ENCODE data around the gene BUB3. TPM values are rescaled to one million over a fixed set of nuclear protein-coding genes. Genes with fewer than 3 reads are reported as not detected.

Gene BUB3
- total RNA-seq, 1 donor, result 107 TPM

DNA sequence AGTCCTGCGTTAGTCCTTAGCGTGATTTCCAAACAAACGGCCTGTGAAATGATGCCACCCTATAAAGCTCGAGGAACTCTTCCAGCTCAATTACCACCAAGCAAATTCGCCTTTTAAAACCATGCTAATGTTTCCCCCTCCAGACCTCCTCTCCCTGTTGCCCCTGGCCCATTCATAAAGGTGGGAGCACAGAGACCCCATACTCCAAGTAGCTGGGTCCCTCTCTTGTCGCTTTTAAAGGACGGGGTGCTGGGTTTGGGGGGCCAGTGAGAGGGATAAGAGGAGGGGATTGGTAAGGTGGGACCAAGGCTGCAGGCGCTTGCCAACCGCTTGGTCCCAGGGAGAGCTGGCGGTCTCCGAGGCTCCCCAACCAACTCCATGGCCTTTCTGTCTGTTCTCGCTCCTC lies 5.0 kb upstream of the BUB3 start:
- Histone ChIP-seq H3K27ac (ENCODE audit: low read depth, low read length) (no peak overlapping the region), H2AFZ (ENCODE audit: low read length) (no peak overlapping the region), H3K36me3 (ENCODE audit: insufficient read depth, low read length) (no peaks in the 10 kb centered on the region), H3K9me3 (ENCODE audit: low read depth, low read length) (no peaks in the 10 kb centered on the region), H3K27me3 (ENCODE audit: insufficient read depth, low read length) (peaks cover 87% of the 10 kb centered on the region), H4K20me1 (ENCODE audit: insufficient read depth, low read length) (no peaks in the 10 kb centered on the region), H3K4me2 (ENCODE audit: insufficient read depth, low read length) (peak overlapping the region; percentile 60), H3K79me2 (ENCODE audit: insufficient read depth, low read length) (peaks cover under 1% of the 10 kb centered on the region), H3K4me1 (ENCODE audit: insufficient read depth, low read length) (no peaks in the 10 kb centered on the region), H3K4me3 (ENCODE audit: insufficient read depth, low read length) (no peak overlapping the region)
- no peak for DNase-seq (ENCODE audit: insufficient read length, low spot score, missing footprints)
- TF ChIP-seq, protein P1, sequence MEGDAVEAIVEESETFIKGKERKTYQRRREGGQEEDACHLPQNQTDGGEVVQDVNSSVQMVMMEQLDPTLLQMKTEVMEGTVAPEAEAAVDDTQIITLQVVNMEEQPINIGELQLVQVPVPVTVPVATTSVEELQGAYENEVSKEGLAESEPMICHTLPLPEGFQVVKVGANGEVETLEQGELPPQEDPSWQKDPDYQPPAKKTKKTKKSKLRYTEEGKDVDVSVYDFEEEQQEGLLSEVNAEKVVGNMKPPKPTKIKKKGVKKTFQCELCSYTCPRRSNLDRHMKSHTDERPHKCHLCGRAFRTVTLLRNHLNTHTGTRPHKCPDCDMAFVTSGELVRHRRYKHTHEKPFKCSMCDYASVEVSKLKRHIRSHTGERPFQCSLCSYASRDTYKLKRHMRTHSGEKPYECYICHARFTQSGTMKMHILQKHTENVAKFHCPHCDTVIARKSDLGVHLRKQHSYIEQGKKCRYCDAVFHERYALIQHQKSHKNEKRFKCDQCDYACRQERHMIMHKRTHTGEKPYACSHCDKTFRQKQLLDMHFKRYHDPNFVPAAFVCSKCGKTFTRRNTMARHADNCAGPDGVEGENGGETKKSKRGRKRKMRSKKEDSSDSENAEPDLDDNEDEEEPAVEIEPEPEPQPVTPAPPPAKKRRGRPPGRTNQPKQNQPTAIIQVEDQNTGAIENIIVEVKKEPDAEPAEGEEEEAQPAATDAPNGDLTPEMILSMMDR (IDR thresholded peaks at IDR 0.05; ENCODE audit: extremely low read depth, low read depth, low read length), result no peak

DNA sequence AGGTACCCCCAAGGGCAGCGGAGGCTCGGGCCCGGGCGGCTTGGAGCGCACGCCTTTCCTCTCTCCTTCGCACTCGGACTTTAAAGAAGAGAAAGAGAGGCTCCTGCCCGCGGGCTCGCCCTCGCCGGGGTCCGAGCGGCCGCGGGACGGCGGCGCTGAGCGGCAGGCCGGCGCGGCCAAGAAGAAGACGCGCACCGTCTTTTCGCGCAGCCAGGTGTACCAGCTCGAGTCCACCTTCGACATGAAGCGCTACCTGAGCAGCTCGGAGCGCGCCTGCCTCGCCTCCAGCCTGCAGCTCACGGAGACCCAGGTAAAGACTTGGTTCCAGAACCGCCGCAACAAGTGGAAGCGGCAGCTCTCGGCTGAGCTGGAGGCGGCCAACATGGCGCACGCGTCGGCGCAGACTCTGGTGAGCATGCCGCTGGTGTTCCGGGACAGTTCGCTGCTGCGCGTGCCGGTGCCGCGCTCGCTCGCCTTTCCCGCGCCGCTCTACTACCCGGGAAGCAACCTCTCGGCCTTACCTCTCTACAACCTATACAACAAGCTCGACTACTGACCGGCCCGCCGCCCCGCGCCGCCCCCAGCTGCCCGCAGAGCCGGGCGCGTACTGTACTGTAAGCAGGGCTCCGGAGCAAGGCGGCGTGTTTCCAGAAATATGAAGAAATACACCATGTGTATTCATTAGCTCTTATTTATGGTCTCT lies 4.5 kb upstream of the BUB3 start:
- DNase-seq (ENCODE audit: insufficient read length, low spot score, missing footprints), result peak; percentile 90
- no peaks in the 10 kb centered on the region for H3K4me1 ChIP-seq (ENCODE audit: insufficient read depth, low read length)
- peaks cover 82% of the 10 kb centered on the region for H3K27me3 ChIP-seq (ENCODE audit: insufficient read depth, low read length)

DNA sequence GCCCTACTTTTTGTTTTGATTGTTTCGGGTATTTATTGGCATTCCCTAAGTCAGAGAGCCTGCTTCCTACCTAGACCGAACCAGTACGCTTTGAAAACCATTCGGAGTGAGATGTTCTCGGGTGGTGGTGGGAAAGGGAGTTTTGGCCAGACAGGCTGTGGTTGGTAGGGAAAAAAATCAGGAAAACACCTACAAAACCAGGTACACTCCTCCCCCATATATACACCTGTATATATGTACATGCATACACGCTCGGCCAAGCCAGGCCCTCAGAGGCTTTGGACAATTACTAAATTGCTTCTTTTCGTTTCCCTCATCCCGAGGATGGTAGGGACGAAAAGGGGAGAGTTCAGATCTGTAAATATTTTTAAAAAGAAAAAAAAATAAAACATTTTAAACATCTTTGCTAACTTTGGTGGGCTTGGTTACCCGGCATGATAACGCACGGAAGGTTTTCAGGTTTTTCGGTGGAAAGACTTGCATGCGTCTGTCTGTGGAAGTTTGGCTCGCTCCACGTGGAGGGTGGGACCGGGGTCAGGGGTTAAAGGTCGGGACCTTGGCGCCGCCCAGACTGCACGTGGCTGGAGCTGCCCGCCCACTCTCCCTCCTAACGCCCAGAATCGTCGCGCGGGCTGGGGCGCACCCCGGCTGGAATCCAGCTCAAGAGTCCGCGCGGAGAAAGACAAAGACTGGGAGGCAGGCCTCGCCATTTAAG lies 3.8 kb upstream of the BUB3 start:
- peak overlapping the region; percentile 15 for H2AFZ ChIP-seq (ENCODE audit: low read length)
- peak overlapping the region; percentile 49 for H3K4me3 ChIP-seq (ENCODE audit: insufficient read depth, low read length)
- peaks cover 75% of the 10 kb centered on the region for H3K27me3 ChIP-seq (ENCODE audit: insufficient read depth, low read length)

More for the DNA sequence above, 4.5 kb upstream of the BUB3 start:
- Histone ChIP-seq H3K79me2 (ENCODE audit: insufficient read depth, low read length) (peaks cover 6% of the 10 kb centered on the region), H3K27ac (ENCODE audit: low read depth, low read length) (no peak overlapping the region), H3K4me3 (ENCODE audit: insufficient read depth, low read length) (peak overlapping the region; percentile 49), H4K20me1 (ENCODE audit: insufficient read depth, low read length) (no peaks in the 10 kb centered on the region), H2AFZ (ENCODE audit: low read length) (peak overlapping the region; percentile 59), H3K36me3 (ENCODE audit: insufficient read depth, low read length) (no peaks in the 10 kb centered on the region), H3K4me2 (ENCODE audit: insufficient read depth, low read length) (peak overlapping the region; percentile 60), H3K9me3 (ENCODE audit: low read depth, low read length) (no peaks in the 10 kb centered on the region)
- TF ChIP-seq, protein P1 (IDR thresholded peaks at IDR 0.05; ENCODE audit: extremely low read depth, low read depth, low read length), result no peak

More for the DNA sequence above, 3.8 kb upstream of the BUB3 start:
- peaks cover 4% of the 10 kb centered on the region for H3K4me1 ChIP-seq (ENCODE audit: insufficient read depth, low read length)
- peaks cover 13% of the 10 kb centered on the region for H3K79me2 ChIP-seq (ENCODE audit: insufficient read depth, low read length)
- peaks cover 6% of the 10 kb centered on the region for H4K20me1 ChIP-seq (ENCODE audit: insufficient read depth, low read length)
- no peaks in the 10 kb centered on the region for H3K9me3 ChIP-seq (ENCODE audit: low read depth, low read length)
- peak overlapping the region; percentile 60 for H3K4me2 ChIP-seq (ENCODE audit: insufficient read depth, low read length)
- no peaks in the 10 kb centered on the region for H3K36me3 ChIP-seq (ENCODE audit: insufficient read depth, low read length)
- no peak overlapping the region for H3K27ac ChIP-seq (ENCODE audit: low read depth, low read length)
- no peak for DNase-seq (ENCODE audit: insufficient read length, low spot score, missing footprints)
- TF ChIP-seq, protein P1 (IDR thresholded peaks at IDR 0.05; ENCODE audit: extremely low read depth, low read depth, low read length), result no peak
